ENCODE results near the gene SSR1.
"Not testable (repeated sequence)": the region's sequence is repeated elsewhere in the genome, so short reads cannot be mapped to it uniquely, and the experiment has no call there.

The SSR1 gene

DNA sequence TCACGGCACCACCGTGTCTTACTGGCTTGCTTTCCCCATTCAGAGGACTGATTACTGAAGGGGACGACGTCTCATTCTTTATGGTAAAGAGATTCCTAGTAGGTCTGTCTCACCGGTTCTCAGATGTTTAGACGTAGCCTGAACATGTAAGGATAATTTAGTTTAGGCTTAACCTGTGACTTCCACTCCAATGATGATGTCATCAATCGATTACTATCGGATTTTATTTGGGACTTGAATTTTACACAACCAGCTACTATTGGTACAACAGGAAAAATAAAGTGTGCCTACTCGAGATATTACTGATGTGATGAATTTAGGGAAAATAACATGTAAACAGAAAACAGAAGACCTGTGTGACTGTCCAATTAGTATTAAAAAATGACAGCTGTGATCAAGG, 4.5 kb upstream of the SSR1 start:
- DNase-seq (no peak), ATAC-seq (no peak)

DNA sequence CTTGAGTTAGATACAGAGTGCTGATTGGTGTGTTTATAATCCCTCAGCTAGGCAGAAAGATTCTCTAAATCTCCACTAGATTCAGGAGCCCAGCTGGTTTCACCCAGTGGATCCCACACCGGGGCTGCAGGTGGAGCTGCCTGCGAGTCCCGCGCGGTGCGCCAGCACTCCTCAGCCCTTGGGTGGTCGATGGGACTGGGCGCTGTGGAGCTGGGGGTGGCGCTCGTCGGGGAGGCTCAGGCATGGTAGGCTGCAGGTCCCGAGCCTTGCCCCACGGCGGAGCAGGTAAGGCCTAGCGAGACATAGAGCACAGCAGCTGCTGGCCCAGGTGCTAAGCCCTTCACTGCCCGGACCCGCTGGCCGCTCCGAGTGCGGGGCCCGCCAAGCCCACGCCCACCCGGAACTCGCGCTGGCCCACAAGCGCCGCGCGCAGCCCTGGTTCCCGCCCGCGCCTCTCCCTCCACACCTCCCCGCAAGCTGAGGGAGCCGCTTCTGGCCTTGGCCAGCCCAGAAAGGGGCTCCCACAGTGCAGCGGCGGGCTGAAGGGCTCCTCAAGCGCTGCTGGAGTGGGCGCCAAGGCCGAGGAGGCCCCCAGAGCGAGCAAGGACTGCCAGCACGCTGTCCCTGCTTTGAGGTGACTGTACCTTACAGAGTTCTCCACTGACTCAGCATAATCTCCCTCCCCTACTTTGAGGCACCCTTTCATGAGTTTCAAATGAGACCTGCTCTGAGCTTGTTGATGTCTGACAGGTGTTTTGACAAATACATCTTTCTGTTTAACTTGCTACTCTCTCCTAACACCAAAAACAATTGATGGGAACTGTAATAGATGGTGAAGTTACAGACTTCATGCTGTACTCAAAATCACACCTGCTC, 3.9 kb upstream of the SSR1 start:
- no peak for ATAC-seq

DNA sequence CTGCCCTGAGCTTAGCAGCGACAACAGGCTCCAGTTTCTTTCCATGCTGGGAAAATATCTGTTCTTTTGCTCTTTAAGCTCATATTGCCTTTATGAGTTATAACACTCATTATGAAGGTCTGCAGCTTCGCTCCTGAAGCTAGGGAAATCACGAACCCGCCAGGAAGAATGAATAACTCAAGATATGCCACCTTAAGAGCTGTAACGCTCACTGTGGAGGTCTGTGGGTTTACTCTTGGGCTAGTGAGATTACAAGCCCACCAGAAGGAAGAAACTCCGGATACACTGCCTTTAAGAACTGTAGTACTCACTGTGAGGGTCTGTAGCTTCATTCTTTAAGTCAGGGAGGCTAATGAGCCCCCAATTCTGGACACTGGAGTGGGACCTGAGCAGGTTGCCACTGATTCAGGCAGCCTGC, 3.0 kb upstream of the SSR1 start:
- DNase-seq (no peak), ATAC-seq (no peak)

More for the DNA sequence above, 3.9 kb upstream of the SSR1 start:
- DNase-seq, result no peak

DNA sequence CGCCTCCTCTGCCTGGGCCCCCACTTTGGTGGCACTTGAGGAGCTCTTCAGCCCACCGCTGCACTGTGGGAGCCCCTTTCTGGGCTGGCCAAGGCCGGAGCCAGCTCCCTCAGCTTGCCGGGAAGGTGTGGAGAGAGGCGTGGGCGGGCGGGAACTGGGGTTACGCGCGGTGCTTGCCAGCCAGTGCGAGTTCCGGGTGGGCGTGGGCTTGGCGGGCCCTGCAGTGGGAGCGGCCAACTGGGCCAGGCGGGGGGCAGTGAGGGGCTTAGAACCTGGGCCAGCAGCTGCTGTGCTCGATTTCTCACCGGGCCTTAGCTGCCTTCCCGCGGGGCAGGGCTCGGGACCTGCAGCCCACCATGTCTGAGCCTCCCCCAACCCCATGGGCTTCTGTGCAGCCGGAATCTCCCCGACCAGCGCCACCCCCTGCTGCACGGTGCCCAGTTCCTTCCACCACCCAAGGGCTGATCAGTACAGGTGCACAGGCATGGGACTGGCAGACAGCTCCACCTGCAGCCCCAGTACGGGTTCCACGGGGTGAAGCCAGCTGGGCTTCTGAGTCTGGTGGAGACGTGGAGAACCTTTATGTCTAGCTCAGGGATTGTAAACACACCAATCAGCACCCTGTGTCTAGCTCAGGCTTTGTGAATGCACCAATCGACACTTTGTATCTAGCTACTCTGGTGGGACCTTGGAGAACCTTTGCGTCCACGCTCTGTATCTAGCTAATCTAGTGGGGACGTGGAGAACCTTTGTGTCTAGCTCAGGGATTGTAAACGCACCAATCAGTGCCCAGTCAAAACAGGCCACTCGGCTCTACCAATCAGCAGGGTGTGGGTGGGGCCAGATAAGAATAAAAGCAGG, 2.3 kb upstream of the SSR1 start:
- not testable (repeated sequence) for ATAC-seq, DNase-seq

DNA sequence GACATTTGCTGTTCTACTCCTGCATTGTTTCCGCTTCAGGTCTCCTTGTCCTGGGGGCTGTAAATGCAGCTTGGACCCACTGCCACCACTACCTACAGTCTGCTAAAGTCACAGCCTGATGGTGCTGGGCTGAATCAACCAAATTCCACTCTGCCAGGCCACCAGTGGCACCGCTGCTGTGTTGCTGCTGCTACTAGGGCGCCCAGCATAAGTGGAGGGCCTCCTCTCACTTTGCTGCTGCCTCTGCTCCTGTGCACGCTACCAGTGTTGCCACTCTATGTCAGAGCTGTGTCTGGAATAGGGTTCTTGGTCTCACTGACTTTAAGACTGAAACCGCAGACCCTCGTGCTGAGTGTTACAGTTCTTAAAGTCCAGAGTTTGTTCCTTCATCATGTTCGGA, 1.4 kb upstream of the SSR1 start:
- DNase-seq (no peak), ATAC-seq (no peak)

DNA sequence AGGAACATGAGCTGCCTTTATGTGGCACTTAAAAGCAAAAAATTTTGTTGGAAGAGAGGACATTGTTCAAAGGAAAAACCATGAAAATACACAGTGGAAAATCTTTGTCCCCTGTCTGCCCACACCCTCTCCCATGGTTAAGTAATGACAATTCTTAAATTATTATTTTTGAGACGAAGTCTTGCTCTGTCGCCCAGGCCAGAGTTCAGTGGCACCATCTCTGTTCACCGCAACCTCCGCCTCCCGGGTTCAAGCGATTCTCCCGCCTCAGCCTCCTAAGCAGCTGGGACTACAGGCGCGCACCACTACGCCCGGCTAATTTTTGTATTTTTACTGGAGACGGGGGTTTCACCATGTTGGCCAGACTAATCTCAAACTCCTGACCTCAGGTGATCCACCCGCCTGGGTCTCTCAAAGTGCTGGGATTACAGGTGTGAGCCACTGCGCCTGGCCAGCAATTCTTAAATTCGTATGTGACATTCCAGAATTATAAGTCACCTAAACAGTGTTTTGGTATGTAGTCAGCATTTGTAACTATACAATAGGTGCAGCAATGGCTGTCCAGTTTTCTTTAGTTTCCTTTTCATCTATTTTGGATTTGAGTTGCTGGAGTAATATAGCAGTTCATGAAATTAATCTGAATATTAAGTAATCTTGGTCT, 636 bp upstream of the SSR1 start:
- DNase-seq (peak; percentile 6), ATAC-seq (no peak)

DNA sequence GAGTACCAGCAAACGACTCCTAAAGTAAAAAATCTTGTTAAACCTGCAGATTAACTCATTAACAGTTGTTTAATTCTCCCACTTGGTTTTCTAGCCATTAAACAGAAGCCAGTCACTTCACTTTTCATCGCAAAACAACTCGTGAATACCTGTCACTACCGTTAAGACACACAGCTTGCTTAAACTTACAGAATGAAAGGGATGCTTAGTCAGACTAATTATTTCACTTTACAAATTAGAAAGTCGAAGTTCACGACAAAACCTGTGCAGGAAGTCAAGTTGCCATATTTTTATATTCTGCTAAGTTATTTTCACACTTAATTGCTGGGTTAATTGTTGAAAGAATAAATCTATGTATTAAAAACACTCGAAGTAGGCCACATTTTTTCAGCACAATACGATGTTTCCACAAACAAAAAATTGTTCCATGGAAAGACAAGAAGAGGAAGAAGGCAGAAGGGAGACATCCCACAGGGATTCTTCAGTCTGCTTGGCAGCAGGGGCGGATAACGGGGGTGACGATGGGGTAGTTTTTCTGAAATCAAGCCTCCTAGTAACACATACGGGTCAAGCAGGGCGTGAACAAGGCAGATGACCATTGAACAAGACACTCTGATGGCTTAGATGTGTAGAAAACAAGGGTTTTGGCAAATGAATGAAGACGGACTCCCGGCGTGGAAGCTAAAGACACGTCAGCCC, 933 bp downstream of the SSR1 start:
- no peak for DNase-seq
- no peak for ATAC-seq

DNA sequence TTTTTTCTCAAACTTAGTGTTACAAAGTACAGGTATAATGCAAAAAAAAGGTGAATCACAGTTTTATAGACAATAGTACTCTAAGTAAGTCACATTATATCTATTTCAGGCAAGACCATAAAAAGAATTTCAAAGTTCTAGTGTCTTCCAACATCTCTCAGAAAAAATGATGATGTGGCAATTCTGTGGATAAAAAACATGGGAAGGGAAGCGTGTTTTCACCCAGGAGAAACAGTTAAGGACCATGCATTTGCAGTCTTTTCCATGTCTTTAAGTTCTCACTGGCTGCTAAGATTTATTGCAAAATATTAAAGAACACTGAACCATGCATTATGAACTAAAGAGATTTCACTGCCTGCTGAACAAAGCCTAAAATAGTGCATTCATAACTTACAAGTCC, 1.8 kb downstream of the SSR1 start:
- no peak for DNase-seq
- no peak for ATAC-seq

DNA sequence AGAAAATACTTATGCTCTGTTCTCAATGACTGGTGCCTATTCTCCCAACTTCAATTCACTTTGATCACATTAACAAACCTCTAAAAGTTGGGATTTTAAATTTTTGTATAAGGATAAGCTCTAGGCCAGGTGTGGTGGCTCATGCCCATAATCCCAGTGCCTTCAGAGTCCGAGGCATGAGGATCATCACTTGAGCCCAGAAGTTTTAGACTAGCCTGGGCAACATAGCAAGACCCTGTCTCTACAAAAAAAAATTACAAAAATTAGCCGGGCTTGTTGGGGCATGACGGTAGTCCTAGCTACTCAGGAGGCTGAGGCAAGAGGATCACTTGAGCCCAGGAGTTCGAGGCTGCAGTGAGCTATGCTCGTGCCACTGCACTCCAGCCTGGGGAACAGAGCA, 3.9 kb downstream of the SSR1 start:
- DNase-seq (no peak), ATAC-seq (no peak)

DNA sequence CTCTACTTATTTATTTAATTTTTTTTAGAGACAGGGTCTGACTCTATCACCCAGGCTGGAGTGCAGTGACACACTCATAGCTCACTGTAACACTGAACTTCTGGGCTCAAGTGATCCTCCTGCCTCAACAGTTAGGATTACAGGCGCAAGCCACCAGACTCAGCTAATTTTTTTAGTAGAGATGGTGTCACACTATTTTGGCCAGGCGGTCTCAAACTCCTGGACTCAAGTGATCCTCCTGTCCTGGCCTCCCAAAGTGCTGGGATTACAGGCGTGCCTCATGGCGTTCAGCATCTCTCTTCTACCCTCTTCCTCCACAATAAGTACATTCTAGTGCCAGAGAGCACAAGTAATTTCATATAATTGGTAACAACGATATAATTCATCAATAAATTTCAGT, 5.5 kb downstream of the SSR1 start:
- DNase-seq, result no peak
- no peak for ATAC-seq

DNA sequence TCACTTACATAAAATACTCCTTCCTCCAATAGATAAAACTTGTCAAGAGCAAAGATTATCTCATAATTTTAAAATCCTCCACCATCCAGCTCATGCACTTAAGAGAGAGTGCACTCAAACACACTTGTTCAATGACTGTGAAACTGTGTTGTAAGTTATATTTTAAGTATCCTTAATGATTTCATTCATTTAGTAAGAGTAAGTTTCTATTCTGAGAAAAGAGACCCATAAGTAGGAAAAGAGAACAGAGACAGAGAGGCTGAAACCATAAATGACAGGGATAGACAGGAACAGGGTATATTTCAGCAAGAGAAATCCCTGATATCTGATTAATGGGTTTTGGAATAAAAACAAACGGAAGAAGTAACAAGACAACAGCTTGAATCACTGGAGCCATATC, 8.2 kb downstream of the SSR1 start:
- no peak for ATAC-seq

DNA sequence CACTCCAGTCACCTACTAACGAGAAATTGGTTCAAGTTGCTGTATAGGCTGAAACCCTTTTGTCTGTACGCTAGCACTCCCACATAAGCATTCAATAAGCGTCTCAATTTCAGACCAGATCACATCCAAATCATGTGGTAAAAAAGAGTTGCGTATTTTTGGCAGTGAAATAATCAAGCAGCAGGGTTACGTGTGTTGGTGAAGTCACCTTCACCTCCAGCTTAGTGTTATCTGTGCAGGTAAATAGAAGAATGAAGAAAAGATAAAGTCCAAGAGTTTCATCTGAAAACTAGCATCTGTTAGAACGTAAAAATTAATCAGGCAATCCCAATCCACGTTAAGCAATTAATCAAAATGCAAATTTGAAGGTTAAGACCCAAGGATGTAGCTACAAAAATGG, 11.3 kb downstream of the SSR1 start:
- DNase-seq (no peak), ATAC-seq (no peak)

More for the DNA sequence above, 8.2 kb downstream of the SSR1 start:
- DNase-seq, result no peak

DNA sequence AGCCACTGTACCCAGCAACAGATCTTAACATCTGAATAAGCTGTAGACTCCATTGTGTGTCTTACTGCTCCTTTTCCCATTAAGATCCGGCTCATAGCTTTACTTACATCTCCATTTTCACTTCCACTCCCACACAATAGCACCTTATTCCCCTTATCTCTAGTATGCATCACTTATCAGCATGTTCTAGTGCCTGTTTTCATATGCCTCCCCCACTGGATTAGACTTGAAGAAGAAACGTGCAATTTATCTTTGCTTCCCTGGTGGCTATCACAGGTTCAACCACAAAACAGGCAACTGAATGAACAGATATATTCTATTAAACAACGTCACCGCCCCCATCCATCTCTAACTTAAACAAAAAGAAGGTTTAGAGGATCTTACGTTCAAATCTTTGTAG, 12.1 kb downstream of the SSR1 start:
- DNase-seq (no peak), ATAC-seq (no peak)

DNA sequence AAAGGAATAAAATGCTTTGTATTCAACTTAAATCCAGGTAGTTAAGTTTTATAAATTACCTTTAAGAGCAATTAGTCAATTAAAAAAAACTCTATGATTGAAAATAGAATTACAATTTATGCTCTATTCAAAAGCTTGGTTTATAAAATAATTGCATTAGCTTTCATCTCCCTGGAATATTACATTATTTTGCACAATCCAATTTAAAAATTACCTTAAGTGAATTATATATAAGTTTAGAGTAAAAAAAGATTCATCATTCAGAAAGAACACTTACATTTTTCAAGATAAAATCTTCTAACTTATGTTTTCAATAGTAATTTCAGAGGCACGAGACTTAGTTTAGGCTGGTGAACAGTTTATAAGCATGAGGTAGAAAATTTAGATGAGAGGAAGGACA, 14.9 kb downstream of the SSR1 start:
- DNase-seq (no peak), ATAC-seq (no peak)

DNA sequence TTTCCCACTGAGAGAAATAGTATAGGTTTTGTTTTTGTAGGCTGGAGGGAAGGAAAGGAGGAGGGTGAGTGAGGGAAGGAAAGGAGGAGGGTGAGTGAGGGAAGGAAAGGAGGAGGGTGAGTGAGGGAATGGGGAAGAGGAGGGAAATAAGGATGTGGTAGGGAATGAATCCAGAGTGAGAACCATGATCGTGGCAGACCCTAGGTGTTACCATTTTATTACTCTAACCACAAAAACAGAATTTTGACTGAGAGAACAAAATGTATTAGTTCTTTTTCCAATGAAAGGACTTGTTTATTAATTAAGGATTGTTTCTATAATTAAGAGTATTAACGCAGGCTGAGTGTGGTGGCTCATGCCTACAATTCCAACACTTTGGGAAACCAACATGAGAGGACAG, 16.4 kb downstream of the SSR1 start:
- no peak for ATAC-seq

DNA sequence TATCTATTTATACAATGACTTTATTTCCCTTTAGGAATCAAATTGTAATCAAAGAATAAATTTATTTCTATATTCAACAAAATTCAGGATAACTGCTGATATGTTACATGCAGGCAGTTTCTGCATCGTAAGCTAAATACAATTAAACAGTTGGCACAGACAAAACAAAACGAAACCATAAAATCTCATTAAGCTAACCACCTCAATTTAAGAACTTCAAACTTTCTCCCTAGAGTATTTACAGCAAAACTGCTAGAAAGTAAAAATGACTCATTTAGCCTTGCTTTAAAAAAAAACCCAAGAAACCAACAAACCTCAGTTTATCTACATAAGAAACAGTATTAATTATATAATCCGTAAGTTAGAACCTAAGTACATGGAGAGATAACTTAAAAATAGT, 17.1 kb downstream of the SSR1 start:
- DNase-seq, result no peak
- no peak for ATAC-seq

More for the DNA sequence above, 16.4 kb downstream of the SSR1 start:
- DNase-seq, result no peak

DNA sequence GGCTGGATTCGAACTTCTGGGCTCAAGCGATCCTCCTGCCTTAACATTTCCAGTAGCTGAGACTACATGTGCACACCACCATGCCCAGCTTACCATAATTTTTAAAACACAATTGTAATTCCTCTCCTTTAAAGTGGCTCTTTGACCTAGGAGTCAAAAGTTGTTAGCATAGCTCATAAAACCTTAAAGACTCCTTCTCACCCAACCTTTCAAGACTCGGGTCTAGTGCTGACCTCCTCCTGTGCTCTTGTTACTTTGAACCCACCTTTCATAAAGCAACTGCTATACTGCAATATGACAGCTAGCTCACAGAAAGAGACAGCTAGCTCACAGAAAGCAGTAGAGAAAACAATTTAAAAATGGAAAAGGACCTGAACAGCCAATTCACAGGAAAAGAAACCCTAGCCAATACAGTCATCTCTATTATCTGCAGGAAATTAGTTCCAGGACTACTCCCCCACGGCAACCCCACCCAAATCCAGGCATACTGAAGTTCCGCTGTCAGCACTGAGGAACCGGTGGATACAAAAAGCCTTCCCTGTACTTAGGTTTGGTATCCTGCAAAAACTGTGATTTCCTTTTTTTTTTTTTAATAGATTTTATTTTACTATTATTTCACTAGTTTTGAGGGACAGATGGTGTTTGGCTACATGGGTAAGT, 20.3 kb downstream of the SSR1 start:
- no peak for DNase-seq
- no peak for ATAC-seq

DNA sequence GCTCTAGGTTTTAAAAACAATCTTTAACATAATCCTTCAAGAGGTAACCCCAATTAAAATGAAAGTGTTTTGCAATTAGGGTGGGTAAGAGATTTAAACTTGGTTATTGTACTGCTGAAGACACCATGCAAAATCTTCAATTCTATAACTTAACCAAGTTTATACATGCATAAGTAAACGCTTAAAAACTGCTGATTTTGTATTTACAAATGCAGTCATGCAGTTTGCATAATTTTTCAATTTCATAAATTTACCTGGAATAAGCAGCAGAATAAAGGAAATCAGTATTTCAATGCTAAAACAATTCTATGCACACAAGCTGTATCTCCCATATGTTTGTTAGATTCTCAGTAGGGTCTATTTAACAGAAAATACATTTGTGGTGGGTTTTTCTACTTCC, 22.9 kb downstream of the SSR1 start:
- no peak for DNase-seq
- no peak for ATAC-seq

DNA sequence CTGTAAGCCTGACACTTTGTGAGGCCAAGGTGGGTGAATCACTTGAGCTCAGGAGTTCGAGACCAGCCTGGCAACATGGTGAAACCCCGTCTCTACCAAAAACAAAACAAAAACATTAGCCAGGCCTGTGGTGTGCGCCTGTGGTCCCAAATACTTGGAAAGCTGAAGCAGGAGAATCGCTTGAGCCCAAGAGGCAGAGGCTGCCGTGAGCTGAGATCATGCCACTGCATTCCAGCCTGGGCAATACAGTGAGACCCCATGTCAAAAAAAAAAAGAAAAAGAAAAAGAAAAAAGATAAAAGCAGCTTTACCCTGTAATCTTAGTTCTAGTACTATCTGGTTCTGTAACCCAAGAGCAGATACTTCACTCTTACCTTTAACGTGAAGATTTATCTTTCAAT, 27.6 kb downstream of the SSR1 start:
- ATAC-seq (no peak), DNase-seq (no peak)

DNA sequence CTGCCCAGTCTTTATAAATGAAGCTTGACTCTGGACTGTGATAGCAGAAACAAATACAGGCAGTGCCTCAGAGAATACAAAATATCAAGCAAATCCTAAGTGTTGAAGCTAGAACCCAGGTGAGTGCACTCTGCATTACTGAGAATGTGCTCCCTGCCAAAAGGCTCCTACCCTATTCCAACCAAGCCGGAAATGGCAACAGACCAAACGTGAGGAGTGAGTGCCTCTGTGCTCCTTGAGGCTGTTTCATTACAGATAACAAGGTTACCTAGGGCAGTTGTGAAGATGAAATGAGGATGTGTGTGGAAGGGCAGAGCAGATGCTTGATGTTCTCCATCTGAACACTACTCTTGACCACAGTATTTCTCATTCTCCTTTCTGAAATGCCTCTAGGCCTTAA, 29.3 kb downstream of the SSR1 start:
- no peak for DNase-seq
- ATAC-seq, result no peak

DNA sequence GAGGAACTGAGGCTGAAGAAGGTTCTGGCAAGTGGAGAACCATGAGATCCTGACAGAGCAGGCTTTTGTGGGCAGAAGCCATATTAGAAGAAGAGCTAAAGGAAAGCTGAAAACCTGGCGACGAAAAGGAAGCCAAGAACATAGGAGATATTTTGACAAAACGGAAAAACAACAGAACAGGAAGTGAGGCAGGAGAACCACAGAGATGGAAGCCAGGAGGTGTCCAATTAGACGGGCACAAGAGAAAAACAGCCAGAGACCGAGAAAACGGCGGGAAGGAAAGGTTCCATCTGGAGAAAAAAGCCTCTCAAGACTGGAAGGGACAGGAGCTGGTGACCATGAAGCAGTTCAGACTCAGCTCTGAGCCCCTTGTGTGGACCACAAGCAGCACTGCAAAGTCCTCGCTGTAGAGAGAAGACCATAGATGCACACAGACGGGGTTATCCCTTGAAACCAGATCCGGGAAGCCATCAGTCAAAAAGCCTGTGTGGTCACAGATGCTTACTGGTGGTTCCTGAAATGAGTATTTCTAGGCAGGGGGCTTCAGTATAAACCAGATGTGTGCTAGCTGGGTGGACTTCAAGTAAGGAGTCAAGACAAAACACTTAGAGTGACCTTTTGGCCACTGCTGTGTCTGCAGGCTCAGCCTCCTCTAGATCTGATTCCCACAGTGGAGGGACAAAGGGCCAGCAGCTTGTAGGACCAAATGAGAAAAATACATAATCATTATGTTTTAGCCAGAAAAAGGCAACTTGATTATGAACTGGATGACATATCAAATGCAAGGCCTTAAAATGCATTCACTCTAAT, 30.7 kb downstream of the SSR1 start:
- DNase-seq, result no peak
- peak; percentile 51 for ATAC-seq
